ENCODE measurements around the gene MOV10. TPM values are rescaled to one million over a fixed set of nuclear protein-coding genes. Genes with fewer than 3 reads are reported as not detected.

MOV10 gene
- total RNA-seq, 1 donor from 2014 or later: 134 TPM

- intact Hi-C loops (cut with micrococcal nuclease): no loop called here
Measured at GRCh38 chr1:112697781-112698201, 23.3 kb downstream of the MOV10 start.

- intact Hi-C loops (cut with micrococcal nuclease): no loop called here
Measured at GRCh38 chr1:112698366-112699310, 24.2 kb downstream of the MOV10 start.

GRCh38 chr1:112699425-112700144 lies 25.1 kb downstream of the MOV10 start:
- intact Hi-C loops (cut with micrococcal nuclease): loop anchor here (2.0 kb wide), 1 partner anchor 15 kb away; the partner anchor contains the start of gene PPM1J

GRCh38 chr1:112700290-112701226 lies 26.1 kb downstream of the MOV10 start:
- intact Hi-C loops (cut with micrococcal nuclease): loop anchor here (2.0 kb wide), 1 partner anchor 14 kb away; the partner anchor contains the start of gene PPM1J

GRCh38 chr1:112701227-112702066 lies 27.0 kb downstream of the MOV10 start:
- intact Hi-C loops (cut with micrococcal nuclease): loop anchor here (2.0 kb wide), 1 partner anchor 13 kb away; the partner anchor contains the start of gene PPM1J

GRCh38 chr1:112702067-112702395 lies 27.6 kb downstream of the MOV10 start:
- intact Hi-C loops (cut with micrococcal nuclease): no loop called here

GRCh38 chr1:112702420-112703261 lies 28.2 kb downstream of the MOV10 start:
- intact Hi-C loops (cut with micrococcal nuclease): no loop called here

GRCh38 chr1:112703706-112704105 lies 29.2 kb downstream of the MOV10 start:
- intact Hi-C loops (cut with micrococcal nuclease): loop anchor here (1.0 kb wide), 1 partner anchor 196 kb away; no protein-coding TSS in a partner anchor

- intact Hi-C loops (cut with micrococcal nuclease): loop anchor here (1.0 kb wide), 1 partner anchor 197 kb away; no protein-coding TSS in a partner anchor
Measured at GRCh38 chr1:112704391-112704933, 30.0 kb downstream of the MOV10 start.

- intact Hi-C loops (cut with micrococcal nuclease): loop anchor here (1.0 kb wide), 3 partner anchors 31 to 198 kb away; partner anchors contain the start of genes CAPZA1, MOV10 and ST7L
Measured at GRCh38 chr1:112704934-112705627, 30.6 kb downstream of the MOV10 start.

GRCh38 chr1:112706505-112707220 lies 32.2 kb downstream of the MOV10 start, which contains the start of gene RHOC:
RHOC (minus strand) TSS chr1:112707127; CDS start chr1:112703799, 3,328 bp downstream.
- intact Hi-C loops (cut with micrococcal nuclease): loop anchor here (1.0 kb wide), 3 partner anchors 9 to 316 kb away; partner anchors contain the start of gene PPM1J

GRCh38 chr1:112707221-112708001 lies 33.0 kb downstream of the MOV10 start:
- intact Hi-C loops (cut with micrococcal nuclease): loop anchor here (1.0 kb wide), 3 partner anchors 8 to 317 kb away; partner anchors contain the start of gene PPM1J

- intact Hi-C loops (cut with micrococcal nuclease): no loop called here
Measured at GRCh38 chr1:112708002-112708448, 33.6 kb downstream of the MOV10 start.

- intact Hi-C loops (cut with micrococcal nuclease): no loop called here
Measured at GRCh38 chr1:112708489-112708888, 34.0 kb downstream of the MOV10 start.

- intact Hi-C loops (cut with micrococcal nuclease): loop anchor here (10.0 kb wide), 1 partner anchor 335 kb away; no protein-coding TSS in a partner anchor
Measured at GRCh38 chr1:112710159-112710558, 35.7 kb downstream of the MOV10 start.

- intact Hi-C loops (cut with micrococcal nuclease): loop anchor here (10.0 kb wide), 1 partner anchor 334 kb away; no protein-coding TSS in a partner anchor
Measured at GRCh38 chr1:112710586-112710985, 36.1 kb downstream of the MOV10 start.

Measured in T-helper 1 cell treated with Interleukin-12 subunit alpha and Interleukin-12 subunit beta and Interleukin-4 antibody, amounts not matched to agents 30 ng/mL and 1 ng/mL, for 36 hours (primary cell).